ENCODE measurements around the gene ZNF415.

- TF ChIP-seq ZNF426 (tag by site-specific recombination; IDR thresholded peaks at IDR 0.05), result no peak
- no peak for TF ChIP-seq AEBP2 (tag by site-specific recombination; IDR thresholded peaks at IDR 0.05; ENCODE audit: borderline replicate concordance)
- TF ChIP-seq ZNF510 (tag by site-specific recombination; IDR thresholded peaks at IDR 0.05; ENCODE audit: insufficient replicate concordance), result no peak
- no peak for TF ChIP-seq CTCF (tag by site-specific recombination; IDR thresholded peaks at IDR 0.05)
Observed at GRCh38 chr19:53131727-53132126, 983 bp downstream of the ZNF415 start.

Measured in HEK293 (cell line).